Esophagus squamous epithelium (tissue), 4 donors: ENCODE measurements around the gene WSCD2.

Experiments used
- CTCF ChIP-seq, 6 experiments: fragments of 450-650 bp in 4 of 6; fragments of 200-600 bp in 2 of 6; sonication (generic) in 2 of 6; IDR thresholded peaks; one replicate each; pipeline ENCODE4 v1.5.1; 2016 to 2019; ENCODE audit warnings: antibody characterized with exemption in 6 of 6, mild to moderate bottlenecking in 4 of 6, moderate library complexity in 4 of 6
- POLR2A ChIP-seq, 4 donors: fragments of 450-650 bp; IDR thresholded peaks; one replicate each; pipeline ENCODE4 v1.6.1; 2017; ENCODE audit warnings: antibody characterized with exemption in 4 of 4, mild to moderate bottlenecking in 4 of 4, moderate library complexity in 3 of 4

- TF ChIP-seq POLR2A (IDR thresholded peaks at IDR 0.05), result no peak
- no peak for TF ChIP-seq CTCF (IDR thresholded peaks at IDR 0.05)
Measured at GRCh38 chr12:108126212-108126611, 2.9 kb upstream of the WSCD2 start.
